Astrocyte of the spinal cord (primary cell): ENCODE data around the gene GABBR2.

Source experiments
- DNase-seq: peaks from one replicate; pipeline ENCODE4 v3.0.0; 2011; ENCODE audit warnings: low read depth, low spot score
- H3K4me3 ChIP-seq: 2 replicates; pipeline ENCODE4 v1.5.1; 2011; ENCODE audit warnings: low read depth, mild to moderate bottlenecking, low read length, moderate library complexity
- in situ Hi-C: cut with HindIII; loops from 2 replicates; pipeline ENCODE4 v1.10.0; 2017; ENCODE audit warnings: low sequenced_read_pairs
- TF ChIP-seq, protein P1 (sequence below): IDR thresholded peaks from 2 replicates; pipeline ENCODE4 v1.5.1; 2012; ENCODE audit warnings: low read depth, mild to moderate bottlenecking, low read length, inconsistent platforms

GABBR2 gene

DNA sequence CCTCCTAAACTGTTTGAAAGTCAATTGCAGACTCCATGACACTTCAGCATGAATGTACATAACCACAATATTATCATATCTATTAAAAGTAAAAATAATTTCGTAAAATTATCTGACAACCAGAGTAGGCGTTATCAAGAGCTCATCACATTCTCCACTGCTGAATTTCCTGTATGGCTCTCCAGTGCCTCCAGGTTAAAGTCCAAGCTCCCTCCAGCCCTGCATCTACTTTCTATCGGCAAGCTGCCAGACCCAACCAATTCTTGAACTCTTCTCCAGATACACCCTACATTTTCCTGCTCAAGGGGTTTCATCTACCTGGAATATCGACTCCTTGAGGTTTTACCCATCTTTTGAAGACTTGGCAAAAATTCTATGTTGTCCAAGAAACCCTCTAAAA lies 378.8 kb downstream of the GABBR2 start:
- in situ Hi-C loops: no loop called here
- no peak overlapping the region for H3K4me3 ChIP-seq
- DNase-seq: no peak
- TF ChIP-seq, protein P1, sequence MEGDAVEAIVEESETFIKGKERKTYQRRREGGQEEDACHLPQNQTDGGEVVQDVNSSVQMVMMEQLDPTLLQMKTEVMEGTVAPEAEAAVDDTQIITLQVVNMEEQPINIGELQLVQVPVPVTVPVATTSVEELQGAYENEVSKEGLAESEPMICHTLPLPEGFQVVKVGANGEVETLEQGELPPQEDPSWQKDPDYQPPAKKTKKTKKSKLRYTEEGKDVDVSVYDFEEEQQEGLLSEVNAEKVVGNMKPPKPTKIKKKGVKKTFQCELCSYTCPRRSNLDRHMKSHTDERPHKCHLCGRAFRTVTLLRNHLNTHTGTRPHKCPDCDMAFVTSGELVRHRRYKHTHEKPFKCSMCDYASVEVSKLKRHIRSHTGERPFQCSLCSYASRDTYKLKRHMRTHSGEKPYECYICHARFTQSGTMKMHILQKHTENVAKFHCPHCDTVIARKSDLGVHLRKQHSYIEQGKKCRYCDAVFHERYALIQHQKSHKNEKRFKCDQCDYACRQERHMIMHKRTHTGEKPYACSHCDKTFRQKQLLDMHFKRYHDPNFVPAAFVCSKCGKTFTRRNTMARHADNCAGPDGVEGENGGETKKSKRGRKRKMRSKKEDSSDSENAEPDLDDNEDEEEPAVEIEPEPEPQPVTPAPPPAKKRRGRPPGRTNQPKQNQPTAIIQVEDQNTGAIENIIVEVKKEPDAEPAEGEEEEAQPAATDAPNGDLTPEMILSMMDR: no peak

- TF ChIP-seq, protein P1: no peak
- in situ Hi-C loops: no loop called here
- H3K4me3 ChIP-seq: no peak overlapping the region
- DNase-seq: no peak
These were observed 379.5 kb downstream of the GABBR2 start for GRCh38 chr9:98329281-98329680.

- H3K4me3 ChIP-seq: no peak overlapping the region
- no peak for DNase-seq
- TF ChIP-seq, protein P1: no peak
- in situ Hi-C loops: no loop called here
These were observed 380.0 kb downstream of the GABBR2 start for GRCh38 chr9:98328770-98329169.

GRCh38 chr9:98328141-98328540 lies 380.6 kb downstream of the GABBR2 start:
- H3K4me3 ChIP-seq: no peak overlapping the region
- in situ Hi-C loops: no loop called here
- TF ChIP-seq, protein P1: no peak
- DNase-seq: no peak

GRCh38 chr9:98327249-98327561 lies 381.5 kb downstream of the GABBR2 start:
- in situ Hi-C loops: no loop called here
- no peak overlapping the region for H3K4me3 ChIP-seq
- no peak for DNase-seq
- TF ChIP-seq, protein P1: no peak

DNA sequence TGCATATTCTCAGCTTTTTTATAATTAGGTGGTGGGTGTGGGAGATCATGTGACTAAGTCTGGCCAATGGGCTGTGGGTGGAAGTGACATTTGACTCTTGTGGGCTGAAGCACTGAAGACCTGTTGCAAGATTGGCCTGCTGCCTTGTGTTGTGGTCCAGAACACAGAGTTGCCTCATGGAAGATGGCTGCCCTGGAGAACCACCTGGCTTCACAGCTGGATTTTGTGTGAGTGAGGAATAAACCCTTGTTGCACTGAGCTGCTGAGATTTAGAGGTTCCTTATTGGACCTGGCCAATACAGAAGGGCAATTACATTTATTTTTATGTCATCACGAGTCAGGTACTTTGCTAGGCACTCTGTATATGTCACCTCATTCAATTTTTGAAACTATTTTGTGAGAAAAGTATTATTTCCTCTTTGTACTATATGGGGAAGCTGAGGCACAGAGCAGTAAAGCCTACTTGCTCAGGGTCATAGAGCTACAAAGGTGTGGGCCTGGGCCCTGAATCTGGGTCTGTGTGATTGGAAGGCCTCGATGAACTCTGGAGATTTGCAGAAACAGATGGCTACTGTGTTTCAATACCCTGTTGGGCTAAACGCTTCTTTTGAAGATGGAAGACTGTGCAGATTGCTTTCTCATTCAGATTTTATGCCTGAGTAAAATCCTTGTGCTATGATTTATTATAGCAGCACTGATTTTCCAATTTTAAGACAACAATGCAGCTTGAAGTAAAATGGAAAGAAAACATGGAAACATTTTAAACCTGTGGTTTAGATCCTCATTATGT lies 382.1 kb downstream of the GABBR2 start:
- in situ Hi-C loops: no loop called here
- TF ChIP-seq, protein P1: no peak
- peak; percentile 41 for DNase-seq
- H3K4me3 ChIP-seq: no peak overlapping the region
